Liver (tissue), 9 donors: ENCODE measurements around the gene CDH1. TPM values are rescaled to one million over a fixed set of nuclear protein-coding genes. Genes with fewer than 3 reads are reported as not detected.

Experiments used
- DNase-seq: peaks from one replicate; pipeline ENCODE4 v3.0.0-alpha.2; 2017; ENCODE audit warnings: low spot score
- H3K27ac ChIP-seq, 2 donors: one replicate each; pipeline ENCODE4 v1.7.0; 2013; ENCODE audit warnings: inconsistent platforms in 2 of 2, low read length in 2 of 2, control low read depth in 1 of 2, low read depth in 1 of 2, mild to moderate bottlenecking in 1 of 2
- H3K27me3 ChIP-seq, 4 donors: one replicate each; pipeline versions ENCODE4 v1.6.1 to v1.7.0; 2013; ENCODE audit warnings: low read length in 3 of 4, inconsistent platforms in 1 of 4, mild to moderate bottlenecking in 1 of 4, moderate library complexity in 1 of 4; ENCODE audit not compliant: control insufficient read depth in 4 of 4, insufficient read depth in 4 of 4
- H3K36me3 ChIP-seq, 4 donors: one replicate each; pipeline versions ENCODE4 v1.6.1 to v1.7.0; 2013; ENCODE audit warnings: low read length in 3 of 4, mild to moderate bottlenecking in 3 of 4, low read depth in 1 of 4, moderate library complexity in 1 of 4; ENCODE audit not compliant: control insufficient read depth in 4 of 4, insufficient read depth in 3 of 4
- H3K4me1 ChIP-seq, 4 donors: one replicate each; pipeline versions ENCODE4 v1.6.1 to v1.7.0; 2013; ENCODE audit warnings: low read length in 3 of 4, mild to moderate bottlenecking in 3 of 4, moderate library complexity in 1 of 4; ENCODE audit not compliant: control insufficient read depth in 4 of 4, insufficient read depth in 4 of 4
- H3K4me3 ChIP-seq, 3 donors: one replicate each; pipeline versions ENCODE4 v1.6.1 to v1.7.0; 2013; ENCODE audit warnings: low read length in 3 of 3, control low read depth in 1 of 3, low read depth in 1 of 3, mild to moderate bottlenecking in 1 of 3
- H3K9ac ChIP-seq, 2 donors: one replicate each; pipeline ENCODE4 v1.7.0; 2013; ENCODE audit warnings: low read length in 2 of 2, mild to moderate bottlenecking in 2 of 2, moderate library complexity in 2 of 2, control low read depth in 1 of 2, low read depth in 1 of 2
- H3K9me3 ChIP-seq, 4 donors: one replicate each; pipeline versions ENCODE4 v1.6.1 to v1.7.0; 2013; ENCODE audit warnings: low read length in 3 of 4; ENCODE audit not compliant: control insufficient read depth in 4 of 4
- ATF3 ChIP-seq: IDR thresholded peaks from 2 replicates; pipeline ENCODE4 v1.6.1; 2016; ENCODE audit warnings: antibody characterized with exemption
- EGR1 ChIP-seq, 2 donors: IDR thresholded peaks; 2 replicates each; pipeline ENCODE4 v1.6.1; 2016 to 2018; ENCODE audit warnings: antibody characterized with exemption in 2 of 2, low read depth in 2 of 2
- FOXA2 ChIP-seq: IDR thresholded peaks from 2 replicates; pipeline ENCODE4 v1.6.1; 2016; ENCODE audit warnings: antibody characterized with exemption
- GABPA ChIP-seq, 2 donors: IDR thresholded peaks in 1 of 2; conservative IDR thresholded peaks in 1 of 2; 2 replicates each; pipeline ENCODE4 v1.6.1; 2016; ENCODE audit warnings: antibody characterized with exemption in 2 of 2, mild to moderate bottlenecking in 1 of 2, moderate library complexity in 1 of 2
- JUND ChIP-seq, 2 donors: IDR thresholded peaks; 2 replicates each; pipeline ENCODE4 v1.6.1; 2016; ENCODE audit warnings: antibody characterized with exemption in 2 of 2
- MAX ChIP-seq: IDR thresholded peaks from 2 replicates; pipeline ENCODE4 v1.6.1; 2016; ENCODE audit warnings: antibody characterized with exemption
- NR2F2 ChIP-seq: IDR thresholded peaks from 2 replicates; pipeline ENCODE4 v1.6.1; 2016; ENCODE audit warnings: antibody characterized with exemption
- RAD21 ChIP-seq, 2 donors: IDR thresholded peaks; 2 replicates each; pipeline ENCODE4 v1.6.1; 2016; ENCODE audit warnings: antibody characterized with exemption in 2 of 2, mild to moderate bottlenecking in 2 of 2
- REST ChIP-seq: IDR thresholded peaks from 2 replicates; pipeline ENCODE4 v1.6.1; 2016; ENCODE audit warnings: antibody characterized with exemption, mild to moderate bottlenecking
- SP1 ChIP-seq: IDR thresholded peaks from 2 replicates; pipeline ENCODE4 v1.6.1; 2018; ENCODE audit warnings: antibody characterized with exemption, mild to moderate bottlenecking
- TAF1 ChIP-seq: conservative IDR thresholded peaks from 2 replicates; pipeline ENCODE4 v1.6.1; 2016; ENCODE audit warnings: antibody characterized with exemption, mild to moderate bottlenecking
- YY1 ChIP-seq: IDR thresholded peaks from 2 replicates; pipeline ENCODE4 v1.6.1; 2016; ENCODE audit warnings: antibody characterized with exemption, mild to moderate bottlenecking
- ZBTB33 ChIP-seq: IDR thresholded peaks from 2 replicates; pipeline ENCODE4 v1.6.1; 2016; ENCODE audit warnings: antibody characterized with exemption
- WGBS: extraction: QIAGEN DNeasy Blood & Tissue Kit; methylation state at CpG from one replicate; pipeline ENCODE4 v1.1.7; 2013; 5-methylcytosine and 5-hydroxymethylcytosine counted together
- polyA plus RNA-seq, 2 donors: library from polyadenylated mRNA; stranded (reverse) in 1 of 2; unstranded in 1 of 2; fragments of 200-250 nt in 1 of 2; fragments of >200 nt in 1 of 2; fragmentation: Nextera tagmentation in 1 of 2; extraction: Ambion mirVana in 1 of 2; gene quantifications; one replicate each; pipeline versions ENCODE4 v1.2.1 to v1.2.3, GENCODE V29; 2013 to 2015
- total RNA-seq, 2 donors: library from RNA; depleted of rRNA; stranded (reverse); fragments of >200 nt; gene quantifications; one replicate each; pipeline ENCODE4 v1.2.3, GENCODE V29; 2014
- donor health status: healthy.
- donor health status: healthy.
- donor health status: healthy.
- donor health status: healthy.
- donor health status: healthy.

The CDH1 gene
- total and polyA plus RNA-seq, 4 donors = 21.8 to 69.3 (median 50.3) TPM

GRCh38 chr16:68710211-68710610, 26.9 kb upstream of the CDH1 start (continued):
- TF ChIP-seq REST = no peak
- TF ChIP-seq NR2F2 = no peak
- TF ChIP-seq ATF3 = no peak
- TF ChIP-seq RAD21 (IDR thresholded peaks at IDR 0.05) = no peak

- H3K9ac ChIP-seq = no peak overlapping the region
- H3K4me3 ChIP-seq = no peak overlapping the region
- 66% methylated on average over 14 of the region's 14 CpGs for WGBS
- no peak overlapping the region for H3K27ac ChIP-seq
- no peaks in the 10 kb centered on the region for H3K9me3 ChIP-seq
- H3K27me3 ChIP-seq = no peaks in the 10 kb centered on the region
- no peak for DNase-seq
- H3K36me3 ChIP-seq = no peaks in the 10 kb centered on the region
- H3K4me1 ChIP-seq = peaks cover 0 to 4% (median 0%) of the 10 kb centered on the region in 4 donors
- TF ChIP-seq ATF3 (no peak), EGR1 (IDR thresholded peaks at IDR 0.05; ENCODE audit: low read depth in 2 of 2) (no peak), JUND (IDR thresholded peaks at IDR 0.05) (no peak), GABPA (IDR thresholded peaks at IDR 0.05 in 1 of 2, conservative IDR thresholded peaks at IDR 0.05 in 1 of 2) (no peak), TAF1 (no peak), SP1 (no peak), YY1 (no peak), RAD21 (IDR thresholded peaks at IDR 0.05) (no peak), FOXA2 (no peak), ZBTB33 (no peak), MAX (no peak), NR2F2 (no peak)
Observed at GRCh38 chr16:68711421-68712139, 25.5 kb upstream of the CDH1 start.

GRCh38 chr16:68713361-68713760, 23.7 kb upstream of the CDH1 start:
- no peaks in the 10 kb centered on the region for H3K9me3 ChIP-seq
- H3K4me3 ChIP-seq = no peak overlapping the region
- H3K9ac ChIP-seq = no peak overlapping the region
- TF ChIP-seq SP1 (no peak), GABPA (IDR thresholded peaks at IDR 0.05 in 1 of 2, conservative IDR thresholded peaks at IDR 0.05 in 1 of 2) (no peak)
- no peaks in the 10 kb centered on the region for H3K36me3 ChIP-seq
- H3K27me3 ChIP-seq = no peaks in the 10 kb centered on the region
- no peak overlapping the region for H3K27ac ChIP-seq
- peaks cover 0 to 4% (median 0%) of the 10 kb centered on the region in 4 donors for H3K4me1 ChIP-seq
- no peak for DNase-seq
- WGBS = 59% methylated on average over 6 of the region's 6 CpGs
